RPMI8226 (cell line): ENCODE results near the gene ITSN2.
"Not testable (repeated sequence)": the region's sequence is repeated elsewhere in the genome, so short reads cannot be mapped to it uniquely, and the experiment has no call there.

Experiments used
- DNase-seq: peaks from one replicate; pipeline ENCODE4 v3.0.0-alpha.2; 2015

ITSN2 gene

DNA sequence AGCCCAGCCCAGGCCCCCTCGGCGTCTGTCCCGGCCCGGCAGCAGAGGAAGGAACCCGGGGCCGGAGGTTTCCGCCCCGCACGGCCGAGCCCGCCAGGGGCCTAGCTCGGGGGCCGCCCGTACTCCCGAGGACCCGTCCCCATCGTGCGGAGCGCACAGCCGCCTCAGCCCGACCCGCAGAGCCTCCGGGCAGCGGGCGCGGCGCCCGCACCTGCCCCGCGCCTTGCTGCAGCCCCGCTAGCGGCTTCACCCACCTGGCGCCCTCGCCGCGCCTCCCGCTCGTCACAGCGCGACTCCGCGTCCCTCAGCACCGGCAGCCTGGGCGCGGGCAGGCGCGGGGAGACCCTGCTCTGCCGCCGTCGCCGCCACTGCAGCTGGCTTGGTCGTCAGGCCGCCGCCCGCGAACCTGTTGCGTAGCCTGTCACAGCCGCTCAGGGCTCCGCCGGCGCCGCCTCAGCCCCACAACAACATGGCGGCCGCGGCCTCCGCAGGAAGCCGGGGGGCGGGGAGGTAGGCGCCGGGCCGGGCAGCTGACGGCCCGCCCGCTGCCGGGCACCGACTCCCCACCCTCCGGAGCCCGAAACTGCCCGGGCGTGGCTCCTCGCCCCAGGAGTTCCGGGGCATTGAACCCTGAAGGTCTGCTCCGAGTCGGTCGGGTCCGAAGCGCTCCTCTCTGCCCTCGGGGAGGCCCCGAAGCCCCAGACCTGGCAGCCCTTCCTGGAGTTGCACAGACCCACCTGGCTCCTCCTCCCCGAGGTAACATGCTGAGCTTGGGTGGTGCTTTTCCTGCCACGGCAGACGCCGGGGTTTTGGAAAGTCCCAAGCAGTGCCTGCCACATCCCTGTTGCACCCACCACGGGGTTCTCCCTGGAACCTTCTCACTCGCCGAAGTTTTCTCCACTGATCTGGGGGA is at the start of gene ITSN2:
Gene ITSN2 (minus strand): TSS at position 487 of the 913 bp plus-strand sequence. CDS start 32,454 bp downstream, outside the sequence.
- DNase-seq: peak; percentile 83

DNA sequence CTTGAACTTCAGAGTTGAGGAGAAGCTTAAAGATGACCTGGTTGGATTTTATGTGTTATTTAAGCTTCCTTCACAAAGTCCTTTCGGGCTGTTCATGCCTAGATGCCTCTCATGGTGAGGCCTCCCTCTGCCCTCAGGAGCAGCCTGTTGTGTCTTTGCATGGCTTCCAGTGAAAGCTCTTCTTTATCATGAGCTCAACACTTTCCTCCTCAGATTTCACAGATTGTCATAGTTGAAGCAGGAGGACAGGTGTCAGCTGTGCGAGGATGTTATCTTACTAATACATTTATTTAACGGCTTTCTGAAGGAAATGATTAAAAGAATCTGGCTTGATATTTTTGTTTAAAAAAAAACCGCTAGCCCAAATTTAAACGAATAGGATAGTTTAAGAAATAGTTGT is 48.8 kb upstream of the ITSN2 start:
- DNase-seq: no peak

GRCh38 chr2:24408704-24409103 is 48.4 kb upstream of the ITSN2 start:
- not testable (repeated sequence) for DNase-seq

- DNase-seq: no peak
These were observed 44.2 kb upstream of the ITSN2 start for GRCh38 chr2:24404491-24404921.

- DNase-seq: no peak
These were observed 43.5 kb upstream of the ITSN2 start for GRCh38 chr2:24403832-24404212.

DNA sequence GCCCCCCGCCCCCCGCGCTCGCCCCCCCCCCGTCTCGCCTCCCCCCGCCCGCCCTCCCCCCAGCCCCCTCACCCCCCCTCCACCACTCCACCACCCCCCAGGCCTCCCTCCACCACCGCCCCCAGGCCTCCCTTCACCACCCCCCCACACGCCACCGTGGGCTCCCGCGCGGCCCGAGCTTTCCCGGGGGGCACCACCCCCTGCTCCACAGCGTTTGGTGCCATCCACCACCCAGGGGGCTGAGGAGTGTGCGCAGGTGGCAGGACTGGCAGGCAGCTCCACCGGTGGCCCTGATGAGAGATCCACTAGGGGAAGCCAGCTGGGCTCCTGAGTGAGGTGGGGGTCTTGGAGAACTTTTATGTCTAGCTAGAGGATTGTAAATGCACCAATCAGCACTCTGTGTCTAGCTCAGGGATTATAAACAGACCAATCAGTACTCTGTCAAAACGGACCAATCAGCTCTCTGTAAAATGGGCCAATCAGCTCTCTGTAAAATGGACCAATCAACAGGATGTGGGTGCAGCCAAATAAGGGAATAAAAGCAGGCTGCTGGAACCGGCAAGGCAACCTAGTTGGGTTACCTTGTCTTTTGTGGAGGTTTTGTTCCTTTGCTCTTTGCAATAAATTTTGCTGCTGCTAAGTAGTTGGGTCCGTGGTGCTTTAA is 43.0 kb upstream of the ITSN2 start:
- DNase-seq: no peak

DNA sequence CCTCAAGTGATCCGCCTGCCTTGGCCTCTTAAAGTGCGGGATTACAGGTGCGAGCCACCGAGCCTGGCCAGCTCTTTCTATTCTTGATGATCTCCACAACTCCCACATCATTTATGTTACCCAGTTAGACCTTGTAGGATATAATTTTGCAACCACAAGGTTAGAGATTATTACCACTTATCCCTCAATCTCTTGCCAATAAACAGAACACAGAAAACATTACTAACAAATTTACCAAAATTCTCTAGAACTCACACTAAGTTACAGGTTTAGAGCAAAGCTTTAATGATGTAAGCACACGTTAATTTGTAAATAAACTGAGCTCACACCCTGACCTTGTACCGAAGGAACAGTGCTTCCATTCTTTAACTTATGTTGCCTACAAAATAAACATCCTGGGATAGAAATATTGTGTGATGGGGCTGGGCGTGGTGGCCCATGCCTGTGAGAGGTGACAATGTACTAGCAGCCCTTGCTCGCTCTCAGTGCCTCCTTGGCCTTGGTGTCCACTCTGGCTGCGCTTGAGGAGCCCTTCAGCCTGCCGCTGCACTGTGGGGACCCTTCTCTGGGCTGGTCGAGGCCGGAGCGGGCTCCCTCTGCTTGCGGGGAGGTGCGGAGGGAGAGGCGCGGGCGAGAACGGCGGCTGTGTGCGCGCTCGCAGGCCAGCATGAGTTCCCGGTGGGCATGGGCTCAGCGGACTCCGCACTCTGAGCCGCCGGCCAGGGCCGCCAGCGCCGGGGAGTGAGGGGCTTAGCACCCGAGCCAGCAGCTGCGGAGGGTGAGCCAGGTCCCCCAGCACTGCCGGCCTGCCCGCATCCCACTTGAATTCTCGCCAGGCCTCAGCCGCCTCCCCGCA is 42.1 kb upstream of the ITSN2 start:
- DNase-seq: no peak

- no peak for DNase-seq
These were observed 40.0 kb upstream of the ITSN2 start for GRCh38 chr2:24400207-24400907.

DNA sequence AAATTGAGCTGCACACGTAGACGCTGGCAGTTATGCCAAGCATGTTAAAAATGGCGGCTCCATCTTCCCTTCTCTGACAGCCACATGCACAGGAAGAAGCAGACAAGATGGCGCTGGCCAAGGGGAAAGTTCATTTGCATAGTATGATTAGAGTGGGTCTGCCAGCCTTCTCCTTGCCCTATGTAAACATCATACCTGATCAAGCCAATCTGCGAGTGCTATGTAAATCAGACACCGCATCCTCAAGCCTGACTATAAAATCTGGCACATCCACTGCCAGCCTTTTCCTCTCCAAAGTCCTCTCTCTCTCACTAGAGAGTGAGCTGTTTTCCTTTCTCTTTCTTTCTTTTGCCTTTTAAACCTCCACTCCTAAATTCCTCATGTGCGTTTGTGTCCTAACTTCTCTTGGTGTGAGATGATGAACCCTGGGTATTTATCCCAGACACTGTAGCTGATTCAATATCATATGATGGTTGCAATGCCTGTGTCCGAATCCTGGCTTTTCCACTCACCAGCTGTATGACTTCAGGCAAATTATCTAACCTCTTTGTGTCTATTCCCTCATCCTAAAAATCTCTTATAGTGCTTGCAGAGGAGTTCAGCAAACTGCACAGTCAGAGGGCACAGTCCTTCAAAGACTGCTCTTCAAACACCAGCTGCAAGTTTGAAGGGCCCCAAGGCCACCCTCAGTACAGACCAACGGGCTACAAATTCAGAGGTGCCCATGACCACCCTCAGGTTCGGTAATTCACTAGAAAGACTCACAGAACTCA is 39.3 kb upstream of the ITSN2 start:
- DNase-seq: no peak

DNA sequence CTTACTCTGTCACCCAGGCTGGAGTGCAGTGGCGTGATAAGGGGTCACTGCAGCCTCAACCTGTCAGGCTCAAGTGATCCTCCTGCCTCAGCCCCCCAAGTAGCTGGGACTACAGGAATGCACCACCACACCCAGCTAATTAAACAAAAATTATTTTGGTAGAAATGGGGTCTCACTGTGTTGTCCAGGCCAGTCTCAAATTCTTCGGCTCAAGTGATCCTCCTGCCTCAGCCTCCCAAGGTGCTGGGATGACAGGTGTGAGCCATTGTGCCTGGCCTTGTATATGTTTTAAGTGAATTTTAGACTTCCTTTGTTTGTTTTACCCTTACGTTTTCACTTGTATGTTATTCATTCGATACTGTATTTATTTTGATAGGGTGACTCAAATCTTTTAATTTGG is 34.7 kb upstream of the ITSN2 start:
- no peak for DNase-seq

DNA sequence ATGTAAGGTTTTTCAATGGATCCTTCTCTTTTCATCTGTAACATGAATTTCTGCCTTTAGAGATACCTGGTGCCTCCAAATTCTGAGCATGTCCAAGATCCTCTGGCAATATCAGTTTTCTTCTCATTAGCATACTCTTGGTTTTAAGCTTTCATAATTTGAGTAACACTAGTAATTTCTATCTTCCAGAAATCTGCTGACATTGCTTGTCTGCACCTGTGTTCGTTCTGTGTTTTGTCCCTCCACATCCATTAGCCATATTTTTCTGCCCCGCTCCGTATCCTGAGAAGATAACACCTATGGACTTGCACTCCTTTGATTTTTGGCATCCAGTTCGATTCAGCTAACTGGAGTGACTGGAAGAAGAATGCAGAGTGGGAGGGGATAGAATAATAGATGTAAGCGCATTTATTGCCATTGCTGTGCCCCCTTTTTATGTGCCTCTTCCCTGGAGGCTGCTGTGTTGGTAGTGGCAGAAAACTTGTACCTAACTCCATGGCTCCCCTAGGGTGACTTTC is 32.3 kb upstream of the ITSN2 start:
- DNase-seq: no peak

- no peak for DNase-seq
These were observed 25.0 kb upstream of the ITSN2 start for GRCh38 chr2:24385366-24385765.

GRCh38 chr2:24382363-24383073 is 22.2 kb upstream of the ITSN2 start:
- peak; percentile 69 for DNase-seq

DNA sequence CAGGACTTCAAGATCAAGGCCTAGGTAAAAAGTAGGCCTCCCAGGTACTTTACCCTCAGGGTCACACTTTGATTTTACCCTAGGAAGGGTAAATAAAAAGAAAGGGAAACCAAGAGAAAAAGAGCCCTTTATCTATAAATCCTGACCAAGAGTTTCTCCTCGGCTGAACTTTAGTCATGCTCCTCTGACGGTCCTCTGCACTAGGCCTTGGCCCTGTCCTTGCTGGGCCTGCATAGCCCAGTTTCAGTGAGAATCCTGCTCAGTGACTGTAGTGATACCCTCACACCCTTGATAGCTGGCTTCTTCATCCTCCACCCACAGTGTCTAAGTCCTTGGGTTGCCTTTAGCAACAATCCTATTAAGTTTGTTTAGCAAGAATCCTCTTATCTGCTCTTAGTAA is 20.5 kb upstream of the ITSN2 start:
- DNase-seq: no peak

- no peak for DNase-seq
These were observed 15.2 kb upstream of the ITSN2 start for GRCh38 chr2:24375349-24376087.

DNA sequence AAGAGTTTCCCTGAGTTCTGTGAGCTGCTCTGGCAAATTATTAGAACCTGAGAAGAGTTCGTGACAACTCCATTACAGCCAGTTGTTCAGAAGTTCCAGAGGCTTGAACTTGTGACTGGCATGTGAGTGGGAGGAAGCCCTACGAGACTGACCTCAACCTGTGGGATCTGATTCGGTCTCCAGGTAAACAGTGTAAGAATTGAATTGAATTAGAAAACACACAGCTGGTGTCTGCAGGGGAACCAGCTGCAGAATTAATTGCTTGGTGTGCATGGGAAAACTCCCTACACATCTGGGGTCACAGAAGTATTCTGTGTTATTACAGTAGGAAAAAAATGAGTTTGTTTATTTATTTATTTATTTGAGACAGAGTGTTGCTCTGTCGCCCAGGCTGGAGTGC is 14.0 kb upstream of the ITSN2 start:
- DNase-seq: no peak

DNA sequence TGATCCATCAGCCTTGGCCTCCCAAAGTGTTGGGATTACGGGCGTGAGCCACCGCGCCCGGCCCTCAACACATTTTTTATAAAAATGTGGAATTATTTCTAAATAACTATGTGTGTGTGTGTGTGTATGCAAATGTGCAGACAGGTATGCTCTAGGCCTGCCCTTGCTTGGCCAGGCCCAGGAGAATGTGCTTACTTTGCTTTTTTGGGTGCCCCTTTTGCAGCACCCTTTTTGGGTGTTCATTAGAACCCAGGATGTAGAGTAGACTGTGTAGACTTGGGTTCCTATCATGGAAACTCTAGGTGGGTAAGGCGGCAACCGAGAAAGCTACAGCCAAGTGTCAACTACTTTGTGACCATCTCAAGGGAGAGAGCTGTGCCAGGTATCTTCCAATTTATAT is 11.7 kb upstream of the ITSN2 start:
- no peak for DNase-seq

GRCh38 chr2:24365826-24366225 is 5.5 kb upstream of the ITSN2 start:
- DNase-seq: no peak

DNA sequence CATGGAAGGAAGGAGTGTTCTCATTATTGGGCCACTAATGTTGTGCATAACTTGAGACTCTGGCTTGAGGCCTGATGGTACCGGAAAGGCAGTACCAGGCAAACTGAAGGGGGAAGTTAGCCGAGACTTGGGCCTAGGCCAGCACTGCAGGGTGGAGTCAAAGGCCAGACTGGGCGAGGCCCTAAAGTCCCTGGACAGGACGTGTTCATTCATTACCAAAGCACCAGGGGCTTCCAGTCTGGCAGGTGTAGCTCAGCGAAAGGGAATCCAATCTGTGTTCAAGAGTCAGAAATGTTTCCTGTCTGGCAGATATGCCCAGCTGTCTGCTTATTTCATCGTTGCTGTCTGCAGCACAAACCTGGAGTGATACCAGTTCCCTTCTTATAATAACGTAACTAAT is 4.7 kb upstream of the ITSN2 start:
- DNase-seq: no peak

GRCh38 chr2:24363301-24363700 is 3.0 kb upstream of the ITSN2 start:
- DNase-seq: no peak
